Uterus (tissue), 2 donors: ENCODE results near the gene NXT2.
"Not testable (repeated sequence)": the region's sequence is repeated elsewhere in the genome, so short reads cannot be mapped to it uniquely, and the experiment has no call there.

Experiments
- CTCF ChIP-seq, 4 experiments: fragments of 200-600 bp in 2 of 4; fragments of 450-650 bp in 2 of 4; sonication (generic) in 2 of 4; IDR thresholded peaks; one replicate each; pipeline ENCODE4 v1.5.1; 2016 to 2019; ENCODE audit warnings: antibody characterized with exemption in 4 of 4, mild to moderate bottlenecking in 2 of 4, moderate library complexity in 1 of 4
- POLR2A ChIP-seq, 2 donors: fragments of 450-650 bp; IDR thresholded peaks; one replicate each; pipeline ENCODE4 v1.6.1; 2016; ENCODE audit warnings: antibody characterized with exemption in 2 of 2, mild to moderate bottlenecking in 1 of 2, moderate library complexity in 1 of 2

GRCh38 chrX:109576083-109576482 lies 39.4 kb downstream of the NXT2 start:
- TF ChIP-seq POLR2A, CTCF (IDR thresholded peaks at IDR 0.05): not testable (repeated sequence)
